GM13977 (cell line): ENCODE measurements around the gene PANX2.
A peak's percentile ranks its signal among the peaks of the same experiment; 100 is the strongest.
"Not testable (repeated sequence)": the region's sequence is repeated elsewhere in the genome, so short reads cannot be mapped to it uniquely, and the experiment has no call there.

Experiments
- DNase-seq: peaks from one replicate; pipeline ENCODE4 v3.0.0; 2012; ENCODE audit warnings: low spot score
- in situ Hi-C: fragments of 300-500 bp; cut with MboI; formaldehyde crosslinking; loops from one replicate; pipeline ENCODE4 v1.12.0; 2022; ENCODE audit warnings: low sequenced_read_pairs, low pct_unique_long_range_greater_than_20kb, mixed read lengths, inconsistent platforms; ENCODE audit not compliant: unreplicated experiment
- TF ChIP-seq, protein P1 (sequence below): IDR thresholded peaks from 2 replicates; pipeline ENCODE4 v1.5.1; 2012; ENCODE audit warnings: mild to moderate bottlenecking, control low read depth; ENCODE audit not compliant: insufficient read depth; ENCODE audit errors: extremely low read depth, missing control alignments

Gene PANX2

DNA sequence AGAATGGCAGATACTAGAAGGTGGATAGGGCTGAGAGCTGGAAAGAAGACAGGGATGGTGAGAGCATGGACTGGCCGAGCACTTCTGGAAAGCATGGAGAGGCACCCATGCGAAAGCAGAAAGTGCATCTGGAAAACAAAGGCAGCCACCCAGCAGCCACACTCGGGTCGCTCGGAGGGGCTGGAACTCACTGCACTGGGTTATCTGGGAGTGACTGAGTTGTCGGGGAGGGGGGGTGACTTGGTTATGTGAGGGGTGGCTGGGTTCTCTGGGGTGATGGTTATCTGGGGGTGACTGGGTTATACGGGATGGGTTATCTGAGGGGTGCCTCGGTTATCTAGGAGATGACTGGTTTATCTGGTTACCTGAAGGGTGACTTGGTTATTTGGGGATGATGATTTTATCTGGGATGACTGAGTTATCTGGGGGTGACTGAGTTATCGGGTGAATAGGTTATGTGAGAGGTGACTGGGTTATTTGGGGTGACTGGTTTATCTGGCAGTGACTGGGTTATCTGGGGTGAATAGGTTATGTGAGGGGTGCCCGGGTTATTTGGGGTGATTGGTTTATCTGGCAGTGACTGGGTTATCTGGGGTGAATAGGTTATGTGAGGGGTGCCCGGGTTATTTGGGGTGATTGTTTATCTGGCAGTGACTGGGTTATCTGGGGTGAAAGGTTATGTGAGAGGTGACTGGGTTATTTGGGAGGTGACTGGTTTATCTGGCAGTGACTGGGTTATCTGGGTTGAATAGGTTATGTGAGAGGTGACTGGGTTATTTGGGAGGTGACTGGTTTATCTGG lies 2.6 kb upstream of the PANX2 start:
- TF ChIP-seq, protein P1, sequence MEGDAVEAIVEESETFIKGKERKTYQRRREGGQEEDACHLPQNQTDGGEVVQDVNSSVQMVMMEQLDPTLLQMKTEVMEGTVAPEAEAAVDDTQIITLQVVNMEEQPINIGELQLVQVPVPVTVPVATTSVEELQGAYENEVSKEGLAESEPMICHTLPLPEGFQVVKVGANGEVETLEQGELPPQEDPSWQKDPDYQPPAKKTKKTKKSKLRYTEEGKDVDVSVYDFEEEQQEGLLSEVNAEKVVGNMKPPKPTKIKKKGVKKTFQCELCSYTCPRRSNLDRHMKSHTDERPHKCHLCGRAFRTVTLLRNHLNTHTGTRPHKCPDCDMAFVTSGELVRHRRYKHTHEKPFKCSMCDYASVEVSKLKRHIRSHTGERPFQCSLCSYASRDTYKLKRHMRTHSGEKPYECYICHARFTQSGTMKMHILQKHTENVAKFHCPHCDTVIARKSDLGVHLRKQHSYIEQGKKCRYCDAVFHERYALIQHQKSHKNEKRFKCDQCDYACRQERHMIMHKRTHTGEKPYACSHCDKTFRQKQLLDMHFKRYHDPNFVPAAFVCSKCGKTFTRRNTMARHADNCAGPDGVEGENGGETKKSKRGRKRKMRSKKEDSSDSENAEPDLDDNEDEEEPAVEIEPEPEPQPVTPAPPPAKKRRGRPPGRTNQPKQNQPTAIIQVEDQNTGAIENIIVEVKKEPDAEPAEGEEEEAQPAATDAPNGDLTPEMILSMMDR = no peak
- no peak for DNase-seq
- in situ Hi-C loops = no loop called here

DNA sequence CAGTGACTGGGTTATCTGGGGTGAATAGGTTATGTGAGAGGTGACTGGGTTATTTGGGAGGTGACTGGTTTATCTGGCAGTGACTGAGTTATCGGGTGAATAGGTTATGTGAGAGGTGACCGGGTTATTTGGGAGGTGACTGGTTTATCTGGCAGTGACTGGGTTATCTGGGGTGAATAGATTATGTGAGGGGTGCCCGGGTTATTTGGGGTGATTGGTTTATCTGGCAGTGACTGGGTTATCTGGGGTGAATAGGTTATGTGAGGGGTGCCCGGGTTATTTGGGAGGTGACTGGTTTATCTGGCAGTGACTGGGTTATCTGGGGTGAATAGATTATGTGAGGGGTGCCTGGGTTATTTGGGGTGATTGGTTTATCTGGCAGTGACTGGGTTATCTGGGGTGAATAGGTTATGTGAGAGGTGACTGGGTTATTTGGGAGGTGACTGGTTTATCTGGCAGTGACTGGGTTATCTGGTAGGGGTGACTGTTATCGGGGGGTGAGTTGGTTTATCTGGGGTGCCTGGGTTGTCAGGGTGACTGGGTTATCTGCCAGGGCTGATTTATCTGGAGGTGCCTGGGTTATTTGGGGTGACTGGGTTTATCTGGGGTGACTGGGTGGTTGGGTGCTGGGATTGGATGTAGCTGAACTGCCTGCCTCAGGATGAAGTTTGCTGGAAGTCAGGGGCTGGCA lies 1.9 kb upstream of the PANX2 start:
- DNase-seq, in situ Hi-C loops: not testable (repeated sequence)

DNA sequence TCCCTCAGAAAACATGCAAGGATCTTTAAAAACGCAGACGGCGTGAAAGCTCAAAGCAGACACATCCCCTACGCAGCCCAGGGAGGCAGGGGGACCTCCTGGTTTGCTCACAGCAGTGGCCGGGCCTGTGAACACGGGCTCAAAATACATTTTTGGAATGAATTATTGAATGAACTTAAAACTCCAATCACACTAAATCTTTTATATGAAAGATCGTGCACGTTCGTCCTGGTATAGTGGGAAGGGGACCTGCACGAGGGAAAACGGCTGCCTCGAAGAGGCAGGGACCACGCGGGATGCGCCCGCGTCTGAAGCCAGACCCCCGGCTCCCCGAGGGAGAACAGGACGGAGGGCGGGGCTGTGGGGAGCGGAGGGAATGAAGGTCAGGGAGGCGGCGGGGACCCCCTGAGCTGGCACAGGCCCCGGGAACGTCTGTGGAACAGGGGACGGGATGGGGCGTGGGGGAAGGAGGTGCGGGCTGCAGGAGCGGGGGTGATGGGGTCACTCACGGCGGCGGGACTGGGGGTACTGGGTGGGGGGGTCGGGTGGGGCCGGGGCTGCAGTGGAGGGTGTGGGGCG lies 1.3 kb upstream of the PANX2 start:
- in situ Hi-C loops = no loop called here
- DNase-seq = no peak
- TF ChIP-seq, protein P1 = no peak

DNA sequence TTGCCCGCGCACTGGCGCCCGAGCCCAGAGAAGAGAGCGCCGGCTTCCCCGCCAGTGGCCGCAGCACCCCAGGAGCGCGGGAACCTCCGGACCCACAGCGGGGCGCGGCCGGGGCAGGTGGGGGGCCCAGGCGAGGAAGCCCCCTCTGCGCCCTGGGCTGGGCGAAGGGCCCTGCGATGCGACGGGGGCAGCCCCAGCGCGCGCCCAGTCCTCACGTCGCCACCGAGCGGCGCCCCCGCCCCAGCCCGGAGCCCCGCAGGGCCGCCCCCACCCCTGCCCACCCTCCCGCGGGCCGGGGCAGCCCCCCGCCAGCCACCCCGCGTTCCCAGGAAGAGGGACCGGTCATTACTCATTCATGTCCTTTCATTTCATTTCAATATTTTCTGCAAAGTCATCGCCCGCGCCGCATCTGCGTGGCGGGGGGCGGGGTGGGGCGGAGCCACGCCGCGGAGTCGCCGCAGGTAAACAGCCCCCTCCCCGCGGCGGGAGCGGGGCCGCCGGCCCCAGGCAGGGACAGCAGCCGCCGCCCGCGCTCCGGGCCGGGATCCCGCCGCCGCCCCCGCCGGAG lies 673 bp upstream of the PANX2 start:
- peak; percentile 70 for DNase-seq
- in situ Hi-C loops = no loop called here
- TF ChIP-seq, protein P1 = peak; percentile 28

DNA sequence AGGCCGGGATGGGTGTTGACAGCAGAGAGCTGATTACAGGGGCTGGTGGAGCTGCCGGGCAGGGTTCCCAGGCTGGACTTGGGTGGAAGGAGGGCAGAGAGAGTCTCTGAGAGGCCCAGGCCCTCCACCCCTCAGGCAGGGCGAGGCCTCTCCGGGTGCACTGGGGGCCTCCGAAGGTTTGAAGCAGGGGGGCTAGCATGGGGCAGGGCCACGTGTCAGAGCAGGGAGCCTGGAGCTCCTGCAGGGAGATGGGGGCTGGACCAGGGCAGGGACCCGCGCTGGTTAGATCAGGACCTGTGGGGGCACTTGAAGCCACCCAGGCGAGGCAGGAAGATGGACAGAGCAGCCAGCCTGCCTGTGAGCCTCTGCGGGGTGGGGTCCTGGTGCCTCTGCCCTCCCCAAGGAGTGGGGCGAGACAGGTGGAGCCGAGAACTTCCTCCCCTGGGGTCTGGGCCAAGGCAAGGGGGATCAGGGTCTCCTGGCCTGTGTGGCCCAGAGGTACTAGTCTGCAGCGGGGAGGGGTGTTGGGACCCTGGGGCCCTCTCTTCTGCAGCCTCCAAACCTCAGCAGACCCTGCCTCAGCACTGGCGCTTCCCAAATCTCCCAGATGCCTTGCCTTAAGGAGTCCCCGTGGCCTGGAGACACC lies 911 bp downstream of the PANX2 start:
- TF ChIP-seq, protein P1 = no peak
- in situ Hi-C loops = no loop called here

DNA sequence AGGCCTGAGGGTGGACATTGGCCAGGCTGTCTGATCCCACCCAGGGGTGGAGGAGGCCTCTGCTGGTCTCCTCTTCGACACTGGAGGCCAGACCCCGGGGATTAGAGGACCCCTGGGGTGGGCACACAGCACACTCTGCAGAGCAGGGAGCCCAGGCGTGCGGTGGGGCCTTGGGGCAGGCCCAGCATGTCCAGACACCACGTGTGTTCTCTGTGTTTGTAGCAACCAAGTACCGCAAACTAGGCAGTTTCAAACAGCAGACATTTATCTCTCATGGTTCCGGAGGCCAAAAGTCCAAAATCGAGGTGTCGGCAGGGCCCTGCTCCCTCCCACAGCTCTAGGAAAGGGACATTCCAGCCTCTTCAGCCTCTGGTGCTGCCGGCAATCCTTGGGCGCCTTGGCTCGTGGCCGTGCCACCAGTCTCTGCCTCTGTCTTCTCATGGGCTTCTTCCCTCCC lies 1.5 kb downstream of the PANX2 start:
- TF ChIP-seq, protein P1 = no peak
- DNase-seq = no peak

More for the DNA sequence above, 911 bp downstream of the PANX2 start:
- no peak for DNase-seq

More for the DNA sequence above, 1.5 kb downstream of the PANX2 start:
- in situ Hi-C loops = no loop called here
